Measurements from ENCODE around the gene ZYX.
"Not testable (repeated sequence)": the region's sequence is repeated elsewhere in the genome, so short reads cannot be mapped to it uniquely, and the experiment has no call there.

ZYX gene

GRCh38 chr7:143384661-143385631, 3.8 kb downstream of the ZYX start:
- no peak for DNase-seq (ENCODE audit: low read depth in 2 of 2)

GRCh38 chr7:143385891-143386781, 5.0 kb downstream of the ZYX start:
- DNase-seq (ENCODE audit: low read depth in 2 of 2): no peak

GRCh38 chr7:143387156-143387975, 6.2 kb downstream of the ZYX start:
- no peak for DNase-seq (ENCODE audit: low read depth in 2 of 2)

- DNase-seq (ENCODE audit: low read depth in 2 of 2): no peak
Measured at GRCh38 chr7:143388051-143388450, 6.9 kb downstream of the ZYX start.

- DNase-seq (ENCODE audit: low read depth in 2 of 2): no peak
Measured at GRCh38 chr7:143388491-143389101, 7.5 kb downstream of the ZYX start.

- no peak for DNase-seq (ENCODE audit: low read depth in 2 of 2)
Measured at GRCh38 chr7:143389316-143390103, 8.4 kb downstream of the ZYX start.

GRCh38 chr7:143390104-143390772, 9.1 kb downstream of the ZYX start:
- DNase-seq (ENCODE audit: low read depth in 2 of 2): no peak

GRCh38 chr7:143390773-143391317, 9.7 kb downstream of the ZYX start:
- DNase-seq (ENCODE audit: low read depth in 2 of 2): no peak

- no peak for DNase-seq (ENCODE audit: low read depth in 2 of 2)
Measured at GRCh38 chr7:143391462-143392404, 10.6 kb downstream of the ZYX start.

- not testable (repeated sequence) for DNase-seq (ENCODE audit: low read depth in 2 of 2)
Measured at GRCh38 chr7:143392427-143392826, 11.3 kb downstream of the ZYX start.

GRCh38 chr7:143392875-143393266, 11.7 kb downstream of the ZYX start:
- DNase-seq (ENCODE audit: low read depth in 2 of 2): no peak

GRCh38 chr7:143393267-143394041, 12.3 kb downstream of the ZYX start:
- no peak for DNase-seq (ENCODE audit: low read depth in 2 of 2)

- DNase-seq (ENCODE audit: low read depth in 2 of 2): no peak
Measured at GRCh38 chr7:143394068-143394467, 12.9 kb downstream of the ZYX start.

- DNase-seq (ENCODE audit: low read depth in 2 of 2): no peak
Measured at GRCh38 chr7:143394777-143395176, 13.6 kb downstream of the ZYX start.

- DNase-seq (ENCODE audit: low read depth in 2 of 2): no peak
Measured at GRCh38 chr7:143395187-143396149, 14.3 kb downstream of the ZYX start.

- DNase-seq (ENCODE audit: low read depth in 2 of 2): no peak
Measured at GRCh38 chr7:143396182-143396581, 15.0 kb downstream of the ZYX start.
